Kasumi-1 (cell line): ENCODE results near the gene YTHDF2.
"Not testable (repeated sequence)": the region's sequence is repeated elsewhere in the genome, so short reads cannot be mapped to it uniquely, and the experiment has no call there.

Experiments used
- DNase-seq, 2 experiments: peaks; one replicate each; lab custom pipeline; 2025; lab: John Stamatoyannopoulos, UW

Gene YTHDF2

GRCh38 chr1:28759257-28759656 lies 22.5 kb downstream of the YTHDF2 start:
- no peak for DNase-seq

- DNase-seq: no peak
Observed at GRCh38 chr1:28761189-28761588, 24.4 kb downstream of the YTHDF2 start.

- no peak for DNase-seq
Observed at GRCh38 chr1:28766532-28767183, 29.9 kb downstream of the YTHDF2 start.

DNA sequence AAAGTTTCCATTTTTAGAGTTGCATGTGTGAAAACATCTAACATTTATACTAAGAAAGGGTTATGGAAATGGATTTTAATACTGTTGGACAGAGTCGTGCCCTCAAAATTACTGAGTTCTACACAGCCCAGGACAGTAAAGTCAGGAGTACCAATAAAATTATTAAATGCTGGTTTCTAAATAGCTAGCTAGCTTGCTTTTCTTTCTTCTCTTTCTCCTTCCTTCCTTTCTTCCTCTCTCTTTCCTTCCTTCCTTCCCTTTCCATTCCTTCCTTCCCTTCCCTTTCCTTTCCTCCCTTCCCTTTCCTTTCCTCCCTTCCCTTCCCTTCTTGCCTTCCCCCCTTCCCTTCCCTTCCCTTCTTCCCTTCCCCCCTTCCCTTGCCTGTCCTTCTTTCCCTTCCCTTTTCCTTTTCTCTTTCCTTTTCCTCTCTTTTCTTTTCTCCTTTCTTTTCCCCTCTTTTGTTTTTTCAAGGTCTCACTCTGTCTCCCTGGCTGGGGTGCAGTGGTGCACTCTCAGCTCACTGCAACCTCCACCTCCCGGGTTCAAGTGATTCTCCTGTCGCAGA lies 33.9 kb downstream of the YTHDF2 start:
- DNase-seq: no peak

DNA sequence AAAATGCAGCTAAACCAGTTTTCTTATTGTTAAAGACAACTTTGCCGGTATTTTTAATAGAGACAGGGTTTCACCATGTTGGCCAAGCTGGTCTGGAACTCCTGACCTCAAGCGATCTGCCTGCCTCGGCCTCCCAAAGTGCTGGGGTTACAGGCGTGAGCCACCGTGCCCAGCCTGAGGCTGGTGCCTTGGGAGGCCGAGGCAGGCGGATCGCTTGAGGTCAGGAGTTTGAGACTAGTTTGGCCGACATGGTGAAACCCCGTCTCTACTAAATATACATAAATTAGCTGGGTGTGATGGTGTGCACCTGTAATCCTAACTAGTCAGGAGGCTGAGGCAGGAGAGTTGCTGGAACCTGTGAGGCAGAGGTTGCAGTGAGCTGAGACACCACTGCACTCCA lies 35.2 kb downstream of the YTHDF2 start:
- DNase-seq: not testable (repeated sequence)

DNA sequence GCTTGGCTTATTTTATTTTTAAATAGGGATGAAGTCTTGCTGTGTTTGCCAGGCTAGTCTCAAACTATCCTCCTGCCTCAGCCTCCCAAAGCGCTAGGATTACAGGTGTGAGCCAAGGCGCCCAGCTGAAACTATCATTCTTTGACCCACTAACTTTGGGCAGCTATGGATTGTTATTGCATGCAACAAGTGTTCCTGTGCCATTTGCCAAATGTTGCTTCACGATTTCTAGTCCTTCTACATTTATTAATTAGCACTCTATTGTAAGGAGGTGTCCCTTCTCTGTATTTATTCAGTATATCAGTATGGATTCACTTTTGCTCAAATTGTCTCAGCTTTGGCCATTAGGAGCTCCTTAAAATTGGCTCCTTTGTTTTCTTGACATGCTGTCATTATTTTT lies 36.4 kb downstream of the YTHDF2 start:
- DNase-seq: no peak

DNA sequence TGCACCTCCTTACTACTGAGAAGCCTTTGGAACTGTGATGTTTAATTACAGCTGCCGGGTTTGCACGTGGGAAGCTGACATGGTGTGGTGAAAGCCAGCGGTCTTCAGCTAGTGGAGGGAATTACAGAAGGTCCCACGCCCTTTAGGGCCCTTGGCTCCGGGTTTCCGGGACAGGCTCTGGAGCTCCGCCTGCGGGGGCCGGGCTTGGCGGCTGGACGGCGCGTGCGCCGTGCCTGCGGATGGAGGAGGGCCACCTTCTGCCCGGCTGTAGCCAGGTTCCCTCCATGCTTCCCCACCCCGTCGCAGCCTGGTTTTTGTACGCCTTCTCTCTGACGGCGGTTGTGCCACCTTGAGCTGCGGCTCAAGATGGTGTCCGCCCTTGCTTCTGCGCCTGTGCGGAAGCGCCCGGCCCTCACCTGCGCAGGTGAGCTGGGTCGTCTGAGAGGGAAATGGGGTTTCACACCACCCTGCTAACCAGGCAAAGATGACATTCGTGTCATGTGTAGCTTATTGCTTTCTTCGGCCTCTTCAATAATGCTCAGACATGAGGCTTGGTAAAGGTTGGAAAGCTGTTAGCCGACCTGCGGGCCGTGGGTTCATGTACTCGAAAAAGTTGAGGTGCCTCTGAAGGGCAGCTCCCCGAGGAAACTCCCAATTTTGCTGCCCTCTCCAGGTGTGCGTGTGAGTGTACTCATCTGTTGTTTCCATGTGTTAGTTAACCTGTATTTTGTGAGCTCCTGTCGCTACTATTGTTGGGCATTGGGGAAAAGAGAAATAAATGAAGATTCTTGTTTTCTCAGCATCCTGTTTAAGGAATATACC lies 38.6 kb downstream of the YTHDF2 start:
- DNase-seq: no peak

DNA sequence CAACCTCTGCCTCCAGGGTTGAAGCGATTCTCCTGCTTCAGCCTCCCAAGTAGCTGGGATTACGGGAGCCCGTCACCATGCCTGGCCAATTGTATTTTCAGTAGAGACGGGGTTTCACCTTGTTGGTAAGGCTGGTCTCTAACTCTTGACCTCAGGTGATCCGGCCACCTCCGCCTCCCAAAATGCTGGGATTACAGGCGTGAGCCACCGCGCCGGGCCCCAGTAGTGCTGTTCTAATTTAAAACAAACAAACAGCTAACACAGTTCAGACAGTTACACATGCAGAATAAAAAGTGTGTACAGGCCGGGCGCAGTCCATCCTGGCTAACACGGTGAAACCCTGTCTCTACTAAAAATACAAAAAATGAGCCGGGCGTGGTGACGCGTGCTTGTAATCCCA lies 39.6 kb downstream of the YTHDF2 start:
- DNase-seq: no peak

GRCh38 chr1:28778021-28778420 lies 41.3 kb downstream of the YTHDF2 start:
- DNase-seq: no peak

- DNase-seq: peak in 1 of 2 experiments; percentile 9
Observed at GRCh38 chr1:28779751-28780408, 43.1 kb downstream of the YTHDF2 start.

DNA sequence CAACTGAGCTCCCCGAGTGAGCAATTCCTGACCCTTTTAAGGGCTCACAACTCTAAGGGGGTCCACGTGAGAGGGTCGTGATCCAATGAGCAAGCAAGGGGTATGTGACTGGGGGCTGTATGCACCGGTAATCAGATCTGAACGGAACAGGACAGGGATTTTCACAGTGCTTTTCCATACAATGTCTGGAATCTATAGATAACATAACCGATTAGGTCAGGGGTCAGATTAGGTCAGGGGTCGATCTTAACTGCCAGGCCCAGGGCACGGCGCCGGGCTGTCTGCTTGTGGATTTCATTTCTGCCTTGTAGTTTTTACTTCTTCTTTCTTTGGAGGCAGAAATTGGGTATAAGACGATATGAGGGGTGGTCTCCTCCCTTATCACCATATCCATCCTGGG lies 44.6 kb downstream of the YTHDF2 start:
- DNase-seq: no peak

- no peak for DNase-seq
Observed at GRCh38 chr1:28782011-28782410, 45.3 kb downstream of the YTHDF2 start.

DNA sequence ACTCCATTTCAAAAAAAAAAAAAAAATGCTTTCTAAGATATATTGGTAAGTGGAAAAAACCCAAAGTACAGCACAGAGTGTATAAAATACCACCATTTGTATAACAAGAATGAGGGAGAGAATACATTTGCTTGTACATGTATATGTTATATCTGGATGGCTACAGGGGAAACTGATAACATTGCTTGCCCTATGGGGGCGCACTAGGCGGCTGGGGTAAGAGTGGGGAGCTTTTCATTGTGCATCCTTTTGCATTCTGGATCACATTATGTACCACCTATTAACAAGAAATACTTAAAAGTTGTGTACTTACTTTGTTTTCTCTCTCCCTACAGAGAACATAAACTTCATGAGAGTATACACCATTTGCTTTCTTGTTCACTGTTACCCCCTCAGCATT lies 46.6 kb downstream of the YTHDF2 start:
- DNase-seq: no peak

DNA sequence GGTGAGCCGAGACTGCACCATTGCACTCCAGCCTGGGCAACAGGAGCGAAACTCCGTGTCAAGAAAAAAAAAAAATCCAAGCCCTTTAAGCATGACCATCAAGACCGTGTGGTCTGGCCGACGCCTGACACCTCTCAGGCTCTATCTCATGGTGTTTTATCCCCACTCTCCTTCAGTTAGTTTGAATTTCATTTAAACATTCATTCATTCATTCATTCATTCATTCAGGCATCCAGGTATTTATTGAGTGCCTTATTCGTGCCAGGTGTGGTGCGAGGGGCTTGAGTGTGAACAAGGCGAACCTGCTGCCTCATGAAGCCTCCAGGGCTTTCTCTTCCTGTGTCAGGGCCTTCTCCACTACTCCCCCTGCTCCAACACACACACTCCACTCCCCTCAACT lies 52.7 kb downstream of the YTHDF2 start:
- DNase-seq: no peak

GRCh38 chr1:28789816-28790215 lies 53.1 kb downstream of the YTHDF2 start:
- no peak for DNase-seq

GRCh38 chr1:28790377-28791035 lies 53.8 kb downstream of the YTHDF2 start:
- no peak for DNase-seq

GRCh38 chr1:28791929-28792328 lies 55.2 kb downstream of the YTHDF2 start:
- not testable (repeated sequence) for DNase-seq

DNA sequence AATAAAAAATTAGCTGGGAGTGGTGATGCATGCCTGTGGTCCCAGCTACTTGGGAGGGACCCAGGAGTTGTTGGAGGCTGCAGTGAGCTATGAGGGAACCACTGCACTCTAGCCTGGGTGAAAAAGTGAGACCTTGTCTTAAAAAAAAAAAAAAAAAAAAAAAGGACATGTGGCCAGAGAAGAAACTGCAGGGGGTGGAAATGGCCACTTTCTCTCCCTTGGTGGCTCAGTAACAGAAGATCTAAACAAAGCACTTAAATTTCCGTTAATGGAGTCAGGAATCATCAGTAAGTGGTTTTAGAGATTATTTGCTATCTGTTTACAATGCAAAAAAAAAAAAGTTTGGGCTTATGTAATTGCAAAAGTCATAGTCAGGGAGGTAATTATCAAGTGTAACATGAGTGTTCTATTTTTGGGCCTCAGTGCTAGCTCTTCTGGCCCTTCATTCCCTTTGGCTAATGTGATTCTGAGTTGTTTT lies 55.9 kb downstream of the YTHDF2 start:
- peak in 1 of 2 experiments; percentile 8 for DNase-seq

GRCh38 chr1:28794582-28794981 lies 57.8 kb downstream of the YTHDF2 start:
- DNase-seq: not testable (repeated sequence)

DNA sequence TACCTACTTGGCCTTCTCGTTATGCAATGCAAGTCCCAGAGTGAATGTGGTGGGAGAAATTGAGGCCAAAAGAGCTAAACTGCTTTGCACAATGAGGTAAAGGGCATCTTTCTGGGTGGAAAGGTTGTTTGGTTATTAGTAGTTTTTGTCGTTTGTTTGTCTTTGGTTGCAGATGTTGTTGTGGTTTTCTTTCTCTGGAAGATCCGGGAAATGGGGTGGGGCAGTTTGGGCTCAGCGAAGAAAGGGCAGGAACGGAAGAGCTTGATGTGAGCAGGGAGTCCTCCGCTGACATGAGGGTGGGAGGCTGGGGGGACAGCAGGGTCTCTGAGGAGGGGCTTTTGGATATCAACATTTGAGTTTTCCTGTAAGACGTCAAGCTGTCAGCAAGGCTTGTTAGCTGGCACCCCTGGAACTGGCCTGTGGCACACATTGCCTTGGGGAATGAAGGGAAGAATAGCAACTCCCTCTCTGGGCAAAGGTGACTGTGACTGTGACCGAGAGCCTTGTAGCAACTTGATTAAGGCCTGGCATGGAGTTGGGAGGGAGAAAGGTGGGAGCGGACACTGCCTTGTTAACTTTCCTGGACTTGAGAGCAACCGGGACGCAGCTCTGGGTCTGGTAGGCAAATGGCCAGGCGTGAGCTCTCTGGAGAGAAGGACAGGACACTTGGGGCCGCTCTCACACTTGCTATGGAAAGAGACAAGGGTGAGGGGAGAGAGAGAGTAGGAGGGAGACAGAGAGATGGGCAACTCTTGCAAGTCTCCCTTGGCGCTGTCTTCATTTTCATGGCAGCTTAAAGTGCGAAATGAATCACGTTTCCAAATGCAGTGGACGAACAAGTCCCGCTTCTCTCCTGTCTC lies 59.8 kb downstream of the YTHDF2 start:
- DNase-seq: no peak

DNA sequence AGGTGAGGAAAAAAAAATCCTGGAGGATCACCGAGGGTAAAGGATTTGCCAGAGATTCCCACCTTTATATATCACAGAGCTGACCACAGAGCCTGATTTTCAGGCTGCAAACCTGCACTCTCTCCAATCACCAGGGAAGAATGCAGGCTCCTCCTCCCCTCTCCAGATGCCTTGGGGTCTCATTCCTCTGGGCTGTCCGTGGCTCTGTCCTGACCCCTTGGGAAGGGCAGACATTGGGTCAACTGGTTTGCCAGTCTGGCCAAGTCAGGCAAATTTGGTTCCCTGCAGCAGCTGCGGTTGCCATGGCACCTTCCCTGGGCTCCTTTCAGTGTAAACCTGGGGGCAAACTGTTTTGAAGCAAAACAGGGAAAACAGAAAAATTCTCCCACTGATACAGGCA lies 63.6 kb downstream of the YTHDF2 start:
- no peak for DNase-seq
